ENCODE data around the gene CCR7. TPM values are rescaled to one million over a fixed set of nuclear protein-coding genes. Genes with fewer than 3 reads are reported as not detected.

Gene CCR7
- total and polyA plus RNA-seq, 2 of the 8 experiments (the other 6 are each of a cell fraction or from before 2014, with no cell fraction given) = 0.12 to 0.17 TPM

GRCh38 chr17:40588552-40588951 is 23.3 kb upstream of the CCR7 start:
- Histone ChIP-seq H4K91ac (replicated peaks; ENCODE audit: insufficient read length, low read length) (no peak overlapping the region), H3K14ac (ENCODE audit: insufficient read length) (no peak overlapping the region), H3K18ac (ENCODE audit: extremely low read depth, low read length) (no peak overlapping the region), H3K23ac (ENCODE audit: insufficient read length) (no peak overlapping the region), H3K56ac (replicated peaks; ENCODE audit: insufficient read length, low read depth, low read length) (no peak overlapping the region), H3K4me1 (replicated peaks in 1 of 4; ENCODE audit: control insufficient read depth in 3 of 4, insufficient read depth in 4 of 4, low read length in 3 of 4) (no peaks in the 10 kb centered on the region), H3K4me2 (ENCODE audit: insufficient read depth in 1 of 2, low read depth in 2 of 2, low read length in 2 of 2) (no peak overlapping the region), H2BK12ac (ENCODE audit: low read depth, low read length) (no peak overlapping the region), H2BK120ac (replicated peaks; ENCODE audit: low read depth, low read length) (no peak overlapping the region), H3K4ac (replicated peaks; ENCODE audit: insufficient read length, low read depth, low read length) (no peak overlapping the region), H3K79me2 (ENCODE audit: control insufficient read depth in 1 of 2, insufficient read depth in 2 of 2, low read length in 2 of 2) (no peaks in the 10 kb centered on the region), H2AFZ (ENCODE audit: low read length) (peak overlapping the region; percentile 9; the same call in 1 of the 2 replicates), H2BK15ac (ENCODE audit: low read length) (no peak overlapping the region), H4K8ac (ENCODE audit: extremely low read depth, insufficient read depth, low read length) (no peak overlapping the region), H2BK5ac (ENCODE audit: low read depth, low read length) (no peak overlapping the region), H3K27ac (ENCODE audit: low read depth, low read length) (no peak overlapping the region), H4K20me1 (replicated peaks in 1 of 2; ENCODE audit: control insufficient read depth in 1 of 2, insufficient read depth in 2 of 2, low read length in 2 of 2) (no peaks in the 10 kb centered on the region), H3K23me2 (ENCODE audit: low read depth, low read length) (no peaks in the 10 kb centered on the region), H3K9me3 (ENCODE audit: insufficient read depth in 2 of 2, low read depth in 1 of 2, low read length in 1 of 2) (no peaks in the 10 kb centered on the region), H4K5ac (ENCODE audit: insufficient read length, low read depth, low read length) (no peak overlapping the region), H3K4me3 (ENCODE audit: extremely low read depth in 1 of 4, insufficient read depth in 2 of 4, low read depth in 3 of 4, low read length in 4 of 4) (no peak overlapping the region), H3K9ac (replicated peaks in 1 of 4; ENCODE audit: extremely low read depth in 1 of 4, low read depth in 3 of 4, low read length in 3 of 4) (no peak overlapping the region), H3K36me3 (ENCODE audit: control insufficient read depth in 2 of 4, insufficient read depth in 4 of 4, low read length in 3 of 4) (no peaks in the 10 kb centered on the region), H2BK20ac (ENCODE audit: low read length) (no peak overlapping the region), H3K27me3 (replicated peaks in 1 of 4; ENCODE audit: control insufficient read depth in 3 of 4, extremely low read depth in 1 of 4, insufficient read depth in 3 of 4, low read length in 3 of 4) (no peaks in the 10 kb centered on the region; a peak in 1 of 7 replicates), H3K79me1 (ENCODE audit: low read depth, low read length) (no peaks in the 10 kb centered on the region), H2AK5ac (ENCODE audit: low read depth, low read length) (no peak overlapping the region)
- TF ChIP-seq SAP30 (IDR thresholded peaks at IDR 0.05; ENCODE audit: insufficient read depth, insufficient replicate concordance, low read length) = no peak
- TF ChIP-seq GABPA (IDR thresholded peaks at IDR 0.05; ENCODE audit: borderline replicate concordance, insufficient read depth, low read length) = no peak
- no peak for TF ChIP-seq CBX5 (IDR thresholded peaks at IDR 0.05; ENCODE audit: low read depth, low read length)
- no peak for TF ChIP-seq SP4 (IDR thresholded peaks at IDR 0.05; ENCODE audit: low read length)
- TF ChIP-seq HDAC6 (IDR thresholded peaks at IDR 0.05; ENCODE audit: low read depth, low read length) = no peak
- no peak for TF ChIP-seq ASH2L (IDR thresholded peaks at IDR 0.05; ENCODE audit: low read length)
- no peak for TF ChIP-seq NANOG (IDR thresholded peaks at IDR 0.05; ENCODE audit: insufficient read depth, low read depth, low read length, poor library complexity, severe bottlenecking)
- TF ChIP-seq TAF1 (IDR thresholded peaks at IDR 0.05; ENCODE audit: low read depth, low read length) = no peak
- TF ChIP-seq, protein P1, sequence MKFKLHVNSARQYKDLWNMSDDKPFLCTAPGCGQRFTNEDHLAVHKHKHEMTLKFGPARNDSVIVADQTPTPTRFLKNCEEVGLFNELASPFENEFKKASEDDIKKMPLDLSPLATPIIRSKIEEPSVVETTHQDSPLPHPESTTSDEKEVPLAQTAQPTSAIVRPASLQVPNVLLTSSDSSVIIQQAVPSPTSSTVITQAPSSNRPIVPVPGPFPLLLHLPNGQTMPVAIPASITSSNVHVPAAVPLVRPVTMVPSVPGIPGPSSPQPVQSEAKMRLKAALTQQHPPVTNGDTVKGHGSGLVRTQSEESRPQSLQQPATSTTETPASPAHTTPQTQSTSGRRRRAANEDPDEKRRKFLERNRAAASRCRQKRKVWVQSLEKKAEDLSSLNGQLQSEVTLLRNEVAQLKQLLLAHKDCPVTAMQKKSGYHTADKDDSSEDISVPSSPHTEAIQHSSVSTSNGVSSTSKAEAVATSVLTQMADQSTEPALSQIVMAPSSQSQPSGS (IDR thresholded peaks at IDR 0.05; ENCODE audit: low read length) = no peak
- TF ChIP-seq RNF2 (IDR thresholded peaks at IDR 0.05; ENCODE audit: borderline replicate concordance, low read depth, low read length, missing control alignments, poor library complexity, severe bottlenecking) = no peak
- no peak for TF ChIP-seq GTF2F1 (IDR thresholded peaks at IDR 0.05; ENCODE audit: borderline replicate concordance, low read depth, low read length)
- TF ChIP-seq TEAD4 (IDR thresholded peaks at IDR 0.05; ENCODE audit: low read depth, low read length) = no peak
- FAIRE-seq (no peak), DNase-seq (ENCODE audit: low read depth in 1 of 2, low spot score in 2 of 2) (no peak)
- ChIA-PET POLR2A (ENCODE audit: partially characterized antibody) (no interaction called here), CTCF (ENCODE audit: partially characterized antibody) (interaction anchor here (2.4 kb wide), 1 partner anchor 112 kb away, joined by 7 read pairs; no protein-coding TSS in a partner anchor)
- 97% methylated on average over 2 of the region's 2 CpGs; no CpG with 5 or more reads in 1 of the 2 experiments for WGBS, 2 experiments (ENCODE audit: extremely low coverage in 1 of 2, insufficient coverage in 1 of 2, insufficient read length in 1 of 2, insufficient replicate concordance in 2 of 2, low coverage in 1 of 2, low lambda C conversion rate in 2 of 2, missing lambda C conversion rate in 1 of 2)
